ENCODE measurements around the gene ZNF829.

GRCh38 chr19:36876993-36877938 lies 38.8 kb downstream of the ZNF829 start:
- TF ChIP-seq CTCF (conservative IDR thresholded peaks at IDR 0.05; ENCODE audit: low read depth, low read length) (no peak), EZH2phosphoT487 (IDR thresholded peaks at IDR 0.05; ENCODE audit: borderline replicate concordance, low read length) (no peak), EZH2 (IDR thresholded peaks at IDR 0.05; ENCODE audit: low read length, unreplicated experiment) (no peak)
